Ishikawa (cell line): ENCODE results near the gene AP4E1.

Source experiments
- CEBPB ChIP-seq: IDR thresholded peaks from 2 replicates; pipeline ENCODE4 v1.6.1; 2012
- CREB1 ChIP-seq: IDR thresholded peaks from 2 replicates; pipeline ENCODE4 v1.6.1; 2012; ENCODE audit warnings: low read depth
- EGR1 ChIP-seq: IDR thresholded peaks from 2 replicates; pipeline ENCODE4 v1.6.1; 2012
- EP300 ChIP-seq: IDR thresholded peaks from 2 replicates; pipeline ENCODE4 v1.6.1; 2012; ENCODE audit warnings: borderline replicate concordance
- FOXM1 ChIP-seq: IDR thresholded peaks from 2 replicates; pipeline ENCODE4 v1.6.1; 2012; ENCODE audit warnings: low read depth, borderline replicate concordance
- NFIC ChIP-seq: IDR thresholded peaks from 2 replicates; pipeline ENCODE4 v1.6.1; 2012
- RAD21 ChIP-seq: IDR thresholded peaks from 2 replicates; pipeline ENCODE4 v1.6.1; 2012; ENCODE audit warnings: low read depth
- TAF1 ChIP-seq: IDR thresholded peaks from 2 replicates; pipeline ENCODE4 v1.6.1; 2012; ENCODE audit warnings: low read depth, mild to moderate bottlenecking
- TCF12 ChIP-seq: IDR thresholded peaks from 2 replicates; pipeline ENCODE4 v1.6.1; 2012; ENCODE audit warnings: low read depth
- TEAD4 ChIP-seq: IDR thresholded peaks from 2 replicates; pipeline ENCODE4 v1.6.1; 2012
- YY1 ChIP-seq: IDR thresholded peaks from 2 replicates; pipeline ENCODE4 v1.6.1; 2012; ENCODE audit warnings: low read depth
- ZBTB7A ChIP-seq: IDR thresholded peaks from 2 replicates; pipeline ENCODE4 v1.6.1; 2012; ENCODE audit warnings: low read depth
- TF ChIP-seq, protein P1 (sequence below): IDR thresholded peaks from 2 replicates; pipeline ENCODE4 v1.6.1; 2012; ENCODE audit warnings: low read depth, mild to moderate bottlenecking
- TF ChIP-seq, protein P2 (sequence below): IDR thresholded peaks from 2 replicates; pipeline ENCODE4 v1.6.1; 2012
- TF ChIP-seq, protein P3 (sequence below): IDR thresholded peaks from 2 replicates; pipeline ENCODE4 v1.6.1; 2012

The AP4E1 gene

DNA sequence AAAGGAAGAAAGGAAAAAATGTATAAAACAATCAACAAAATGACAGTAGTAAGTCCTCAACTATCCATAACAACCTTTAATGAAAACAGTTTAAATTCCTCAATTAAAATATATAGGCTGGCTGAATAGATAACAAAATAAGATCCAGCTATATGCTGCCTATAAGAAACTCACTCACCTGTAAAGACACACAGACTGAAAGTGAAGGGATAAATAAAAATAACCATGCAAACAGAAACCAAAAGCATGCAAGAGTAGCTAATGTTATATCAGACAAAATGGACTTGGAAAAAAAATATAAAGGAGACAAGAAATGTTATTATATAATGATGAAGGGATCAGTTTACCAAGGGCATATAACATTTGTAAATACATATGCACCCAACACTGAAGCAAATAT is 51.2 kb downstream of the AP4E1 start:
- no peak for TF ChIP-seq EP300
- TF ChIP-seq, protein P1, sequence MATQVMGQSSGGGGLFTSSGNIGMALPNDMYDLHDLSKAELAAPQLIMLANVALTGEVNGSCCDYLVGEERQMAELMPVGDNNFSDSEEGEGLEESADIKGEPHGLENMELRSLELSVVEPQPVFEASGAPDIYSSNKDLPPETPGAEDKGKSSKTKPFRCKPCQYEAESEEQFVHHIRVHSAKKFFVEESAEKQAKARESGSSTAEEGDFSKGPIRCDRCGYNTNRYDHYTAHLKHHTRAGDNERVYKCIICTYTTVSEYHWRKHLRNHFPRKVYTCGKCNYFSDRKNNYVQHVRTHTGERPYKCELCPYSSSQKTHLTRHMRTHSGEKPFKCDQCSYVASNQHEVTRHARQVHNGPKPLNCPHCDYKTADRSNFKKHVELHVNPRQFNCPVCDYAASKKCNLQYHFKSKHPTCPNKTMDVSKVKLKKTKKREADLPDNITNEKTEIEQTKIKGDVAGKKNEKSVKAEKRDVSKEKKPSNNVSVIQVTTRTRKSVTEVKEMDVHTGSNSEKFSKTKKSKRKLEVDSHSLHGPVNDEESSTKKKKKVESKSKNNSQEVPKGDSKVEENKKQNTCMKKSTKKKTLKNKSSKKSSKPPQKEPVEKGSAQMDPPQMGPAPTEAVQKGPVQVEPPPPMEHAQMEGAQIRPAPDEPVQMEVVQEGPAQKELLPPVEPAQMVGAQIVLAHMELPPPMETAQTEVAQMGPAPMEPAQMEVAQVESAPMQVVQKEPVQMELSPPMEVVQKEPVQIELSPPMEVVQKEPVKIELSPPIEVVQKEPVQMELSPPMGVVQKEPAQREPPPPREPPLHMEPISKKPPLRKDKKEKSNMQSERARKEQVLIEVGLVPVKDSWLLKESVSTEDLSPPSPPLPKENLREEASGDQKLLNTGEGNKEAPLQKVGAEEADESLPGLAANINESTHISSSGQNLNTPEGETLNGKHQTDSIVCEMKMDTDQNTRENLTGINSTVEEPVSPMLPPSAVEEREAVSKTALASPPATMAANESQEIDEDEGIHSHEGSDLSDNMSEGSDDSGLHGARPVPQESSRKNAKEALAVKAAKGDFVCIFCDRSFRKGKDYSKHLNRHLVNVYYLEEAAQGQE, result no peak

DNA sequence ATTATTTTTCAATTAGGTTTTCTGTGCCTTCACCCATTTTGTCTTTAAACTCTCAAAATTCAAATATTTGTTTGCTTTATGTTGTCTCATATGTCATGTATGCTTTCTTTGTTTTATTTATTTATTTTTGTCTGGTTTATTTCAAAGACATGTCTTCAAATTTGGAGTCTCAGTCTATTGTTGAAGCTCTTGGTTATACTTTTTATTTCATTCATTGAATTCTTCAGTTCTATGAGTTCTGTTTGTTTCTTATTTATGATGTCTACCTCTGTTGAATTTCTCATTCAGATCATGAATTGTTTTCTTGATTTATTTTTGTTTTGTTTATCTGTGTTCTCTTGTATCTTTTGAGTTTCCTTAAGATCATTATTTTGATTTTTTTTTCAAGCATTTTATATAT is 55.6 kb downstream of the AP4E1 start:
- TF ChIP-seq, protein P2, sequence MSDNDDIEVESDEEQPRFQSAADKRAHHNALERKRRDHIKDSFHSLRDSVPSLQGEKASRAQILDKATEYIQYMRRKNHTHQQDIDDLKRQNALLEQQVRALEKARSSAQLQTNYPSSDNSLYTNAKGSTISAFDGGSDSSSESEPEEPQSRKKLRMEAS, result no peak
- TF ChIP-seq EP300, result no peak
- no peak for TF ChIP-seq CEBPB
- TF ChIP-seq CREB1, result no peak
- TF ChIP-seq, protein P3, sequence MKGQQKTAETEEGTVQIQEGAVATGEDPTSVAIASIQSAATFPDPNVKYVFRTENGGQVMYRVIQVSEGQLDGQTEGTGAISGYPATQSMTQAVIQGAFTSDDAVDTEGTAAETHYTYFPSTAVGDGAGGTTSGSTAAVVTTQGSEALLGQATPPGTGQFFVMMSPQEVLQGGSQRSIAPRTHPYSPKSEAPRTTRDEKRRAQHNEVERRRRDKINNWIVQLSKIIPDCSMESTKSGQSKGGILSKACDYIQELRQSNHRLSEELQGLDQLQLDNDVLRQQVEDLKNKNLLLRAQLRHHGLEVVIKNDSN, result no peak
- TF ChIP-seq, protein P1, result no peak
- no peak for TF ChIP-seq ZBTB7A
- TF ChIP-seq TAF1, result no peak
- no peak for TF ChIP-seq TCF12

DNA sequence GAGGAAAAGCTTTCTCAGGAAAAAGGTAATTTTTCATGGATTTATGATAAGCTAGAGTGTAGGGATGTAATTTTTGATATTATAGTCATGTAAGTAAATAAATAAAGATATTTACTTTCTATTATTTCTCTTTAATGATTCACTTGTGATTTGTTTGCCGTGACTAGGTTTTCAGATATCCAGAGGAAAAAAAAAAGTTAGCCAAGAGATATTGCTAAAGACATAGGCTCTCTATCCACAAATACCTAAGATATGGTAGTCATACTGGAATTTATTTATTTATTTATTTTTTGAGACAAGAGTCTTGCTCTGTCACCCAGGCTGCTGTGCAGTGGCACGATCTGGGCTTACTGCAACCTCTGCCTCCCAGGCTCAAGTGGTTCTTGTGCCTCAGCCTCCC is 59.9 kb downstream of the AP4E1 start:
- TF ChIP-seq EP300 (no peak), EGR1 (no peak)

DNA sequence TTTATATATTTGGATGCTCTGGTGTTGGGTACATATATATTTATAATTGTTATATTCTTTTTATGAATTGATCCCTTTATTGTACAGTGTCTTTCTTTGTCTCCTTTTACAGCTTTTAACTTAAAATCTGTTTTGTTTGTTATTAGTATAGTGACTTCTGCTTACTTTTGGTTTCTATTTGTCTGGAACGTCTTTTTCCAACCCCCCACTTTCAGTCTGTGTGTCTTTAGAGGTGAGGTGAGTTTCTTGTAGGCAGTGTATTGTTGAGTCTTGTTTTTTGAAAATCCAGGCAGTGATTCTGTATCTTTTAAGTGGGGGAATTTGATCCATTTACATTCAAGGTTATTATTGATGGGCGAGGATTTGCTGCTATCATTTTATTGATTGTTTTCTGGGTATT is 62.0 kb downstream of the AP4E1 start:
- TF ChIP-seq TEAD4 (no peak), FOXM1 (no peak), TAF1 (no peak), CREB1 (no peak), YY1 (no peak), EP300 (no peak)

DNA sequence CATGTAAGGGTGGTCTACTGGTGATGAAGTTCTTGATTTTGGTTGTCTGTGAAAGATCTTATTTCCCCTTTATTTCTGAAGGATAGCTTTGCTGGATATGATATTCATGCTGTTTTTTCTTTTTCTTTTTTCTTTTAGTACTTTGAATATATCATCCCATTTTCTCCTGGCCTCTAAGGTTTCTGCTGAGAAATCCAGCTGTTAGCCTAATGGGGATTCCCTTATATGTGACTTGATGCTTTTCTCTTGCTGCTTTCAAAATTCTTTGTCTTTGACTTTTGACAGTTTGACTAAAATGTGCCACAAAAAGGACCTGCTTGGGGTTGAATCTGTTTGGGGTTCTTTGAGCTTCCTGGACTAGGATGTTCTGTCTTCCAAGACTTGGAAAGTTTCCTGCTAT is 62.6 kb downstream of the AP4E1 start:
- TF ChIP-seq NFIC, result no peak
- no peak for TF ChIP-seq TEAD4
- TF ChIP-seq YY1, result no peak
- no peak for TF ChIP-seq ZBTB7A
- TF ChIP-seq, protein P3, result no peak
- TF ChIP-seq, protein P1, result no peak
- no peak for TF ChIP-seq CREB1
- TF ChIP-seq, protein P2, result no peak
- TF ChIP-seq TAF1, result no peak
- TF ChIP-seq CEBPB, result no peak
- no peak for TF ChIP-seq EP300
- TF ChIP-seq RAD21, result no peak
- no peak for TF ChIP-seq FOXM1
- no peak for TF ChIP-seq EGR1
- no peak for TF ChIP-seq TCF12

DNA sequence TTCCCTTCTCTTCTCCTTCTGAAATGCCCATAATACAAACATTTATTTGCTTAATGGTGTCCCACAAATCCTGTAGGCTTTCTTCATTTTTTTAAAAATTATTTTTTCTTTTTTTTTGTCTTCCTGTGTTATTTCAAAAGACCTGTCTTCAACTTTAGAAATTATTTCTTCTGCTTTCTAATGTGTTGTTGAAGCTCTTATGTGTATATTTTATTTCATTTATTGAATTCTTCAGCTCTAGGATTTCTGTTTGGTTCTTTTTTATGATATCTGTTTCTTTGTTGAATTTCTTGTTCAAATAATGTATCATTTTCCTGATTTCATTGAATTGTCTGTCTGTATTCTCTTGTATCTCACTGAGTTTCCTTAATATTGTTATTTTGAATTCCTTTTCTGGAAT is 63.1 kb downstream of the AP4E1 start:
- no peak for TF ChIP-seq RAD21
- no peak for TF ChIP-seq YY1
- no peak for TF ChIP-seq TEAD4
- TF ChIP-seq CEBPB, result no peak
- TF ChIP-seq, protein P2, result no peak
- no peak for TF ChIP-seq NFIC
- TF ChIP-seq, protein P1, result no peak
- TF ChIP-seq, protein P3, result no peak
- TF ChIP-seq TAF1, result no peak
- TF ChIP-seq CREB1, result no peak
- no peak for TF ChIP-seq EGR1
- no peak for TF ChIP-seq FOXM1
- TF ChIP-seq EP300, result no peak
- no peak for TF ChIP-seq TCF12
- no peak for TF ChIP-seq ZBTB7A
